Caco-2 (cell line): ENCODE measurements around the gene C1orf141. TPM values are rescaled to one million over a fixed set of nuclear protein-coding genes. Genes with fewer than 3 reads are reported as not detected.
"Not testable (repeated sequence)": the region's sequence is repeated elsewhere in the genome, so short reads cannot be mapped to it uniquely, and the experiment has no call there.

ENCODE experiments used
- BruUV-seq: library from RNA; stranded (reverse); fragments of 400-500 nt; replicated peaks from 2 replicates; lab custom pipeline; 2021; lab: Mats Ljungman, UMichigan
- CTCF ChIA-PET: fragments of 300-600 bp; sonication (Branson Sonifier 250); formaldehyde crosslinking; loops from one replicate; lab custom pipeline; 2022; ENCODE audit warnings: antibody characterized with exemption; lab: Charles Lee
- POLR2A ChIA-PET: fragments of 300-600 bp; sonication (Branson Sonifier 250); formaldehyde crosslinking; loops from one replicate; lab custom pipeline; 2022; ENCODE audit warnings: antibody characterized with exemption; lab: Charles Lee
- DNase-seq, 2 experiments: peaks; one replicate each; pipeline versions ENCODE4 v3.0.0 to v3.0.0-alpha.2; 2020 to 2022
- H3K27me3 ChIP-seq: replicated peaks from 2 replicates; pipeline ENCODE4 v1.6.0; 2011; ENCODE audit warnings: low read length; ENCODE audit not compliant: control insufficient read depth, insufficient read depth
- H3K36me3 ChIP-seq: 2 replicates; pipeline ENCODE4 v1.5.1; 2011; ENCODE audit warnings: low read length; ENCODE audit not compliant: control insufficient read depth, insufficient read depth
- H3K4me1 ChIP-seq: fragments of 250-450 bp; sonication (Bioruptor Pico); 2 replicates; pipeline ENCODE4 v1.5.1; 2020; ENCODE audit warnings: mild to moderate bottlenecking
- H3K4me3 ChIP-seq: 2 replicates; pipeline ENCODE4 v1.5.1; 2011; ENCODE audit warnings: low read depth, mild to moderate bottlenecking, control low read depth, low read length
- H3K9me3 ChIP-seq: fragments of 250-450 bp; sonication (Bioruptor Pico); 2 replicates; pipeline ENCODE4 v1.5.1; 2020; ENCODE audit warnings: mild to moderate bottlenecking, moderate library complexity
- H3K27ac Mint-ChIP-seq: one replicate; pipeline ENCODE4 v1.8.0; 2022; ENCODE audit warnings: mixed read lengths; ENCODE audit not compliant: unreplicated experiment
- H3K27me3 Mint-ChIP-seq: one replicate; pipeline ENCODE4 v1.8.0; 2022; ENCODE audit warnings: mixed read lengths; ENCODE audit not compliant: insufficient read depth, unreplicated experiment
- H3K36me3 Mint-ChIP-seq: one replicate; pipeline ENCODE4 v1.8.0; 2022; ENCODE audit warnings: mild to moderate bottlenecking, mixed read lengths; ENCODE audit not compliant: insufficient read depth, unreplicated experiment
- H3K4me1 Mint-ChIP-seq: one replicate; pipeline ENCODE4 v1.8.0; 2022; ENCODE audit warnings: low read depth, mixed read lengths; ENCODE audit not compliant: unreplicated experiment
- H3K4me3 Mint-ChIP-seq: one replicate; pipeline ENCODE4 v1.8.0; 2022; ENCODE audit warnings: mild to moderate bottlenecking, moderate library complexity, mixed read lengths; ENCODE audit not compliant: unreplicated experiment
- H3K9me3 Mint-ChIP-seq: one replicate; pipeline ENCODE4 v1.8.0; 2022; ENCODE audit warnings: mixed read lengths; ENCODE audit not compliant: unreplicated experiment
- CTCF ChIP-seq, 2 experiments: fragments of 200-600 bp in 1 of 2; IDR thresholded peaks; 1 replicate in 1 of 2; 2 replicates in 1 of 2; pipeline versions ENCODE4 v1.5.1 to v1.8.0; 2011 to 2022; ENCODE audit warnings: antibody characterized with exemption in 1 of 2, control low read depth in 1 of 2, inconsistent platforms in 1 of 2, low read depth in 1 of 2, low read length in 1 of 2, mild to moderate bottlenecking in 1 of 2, moderate library complexity in 1 of 2; ENCODE audit not compliant: insufficient read depth in 1 of 2, severe bottlenecking in 1 of 2, unreplicated experiment in 1 of 2
- intact Hi-C: fragments of 100-400 bp; cut with micrococcal nuclease; formaldehyde crosslinking; loops from one replicate; pipeline ENCODE4 v1.10.0; 2022; ENCODE audit not compliant: unreplicated experiment
- total RNA-seq: library from RNA; stranded (reverse); gene quantifications from 2 replicates; pipeline ENCODE4 v1.2.3, GENCODE V29; 2022

The C1orf141 gene
- total RNA-seq, 1 experiment from 2014 or later: not detected

GRCh38 chr1:67072749-67073148, 62.0 kb downstream of the C1orf141 start:
- Mint-ChIP-seq H3K36me3 (no peaks in the 10 kb centered on the region), H3K9me3 (peaks cover 31% of the 10 kb centered on the region), H3K27me3 (no peaks in the 10 kb centered on the region), H3K4me3 (no peak overlapping the region), H3K4me1 (no peaks in the 10 kb centered on the region), H3K27ac (no peak overlapping the region)
- Histone ChIP-seq H3K36me3 (no peaks in the 10 kb centered on the region), H3K4me1 (no peaks in the 10 kb centered on the region), H3K4me3 (no peak overlapping the region), H3K27me3 (no peaks in the 10 kb centered on the region), H3K9me3 (no peaks in the 10 kb centered on the region; the same call in 1 of the 2 replicates)
- no peak for TF ChIP-seq CTCF (IDR thresholded peaks at IDR 0.05; ENCODE audit: insufficient read depth in 1 of 2, low read depth in 1 of 2, low read length in 1 of 2, severe bottlenecking in 1 of 2, unreplicated experiment in 1 of 2)
- ChIA-PET POLR2A (no interaction called here), CTCF (no interaction called here)
- intact Hi-C loops: no loop called here
- no TSS peak for BruUV-seq
- DNase-seq: no peak

GRCh38 chr1:67067655-67068054, 67.1 kb downstream of the C1orf141 start:
- CTCF ChIA-PET, H3K4me1 Mint-ChIP-seq, DNase-seq, POLR2A ChIA-PET, BruUV-seq, H3K36me3 ChIP-seq, H3K27me3 Mint-ChIP-seq, H3K4me3 ChIP-seq, H3K36me3 Mint-ChIP-seq, H3K27me3 ChIP-seq, H3K4me1 ChIP-seq, intact Hi-C loops, H3K9me3 ChIP-seq, H3K27ac Mint-ChIP-seq, H3K4me3 Mint-ChIP-seq: not testable (repeated sequence)
- peaks cover 41% of the 10 kb centered on the region for H3K9me3 Mint-ChIP-seq

GRCh38 chr1:67062412-67062811, 72.4 kb downstream of the C1orf141 start:
- intact Hi-C loops: no loop called here
- Histone ChIP-seq H3K4me1 (no peaks in the 10 kb centered on the region), H3K9me3 (no peaks in the 10 kb centered on the region; the same call in 1 of the 2 replicates), H3K27me3 (no peaks in the 10 kb centered on the region), H3K4me3 (no peak overlapping the region), H3K36me3 (no peaks in the 10 kb centered on the region)
- no TSS peak for BruUV-seq
- Mint-ChIP-seq H3K4me1 (peaks cover 7% of the 10 kb centered on the region), H3K36me3 (no peaks in the 10 kb centered on the region), H3K27ac (no peak overlapping the region), H3K9me3 (peaks cover 24% of the 10 kb centered on the region), H3K27me3 (peaks cover 6% of the 10 kb centered on the region), H3K4me3 (no peak overlapping the region)
- ChIA-PET POLR2A (no interaction called here), CTCF (no interaction called here)
- no peak for TF ChIP-seq CTCF (IDR thresholded peaks at IDR 0.05; ENCODE audit: insufficient read depth in 1 of 2, low read depth in 1 of 2, low read length in 1 of 2, severe bottlenecking in 1 of 2, unreplicated experiment in 1 of 2)
- DNase-seq: no peak

GRCh38 chr1:67061266-67061665, 73.5 kb downstream of the C1orf141 start:
- Histone ChIP-seq H3K36me3 (no peaks in the 10 kb centered on the region), H3K9me3 (no peaks in the 10 kb centered on the region), H3K4me1 (no peaks in the 10 kb centered on the region), H3K4me3 (no peak overlapping the region), H3K27me3 (no peaks in the 10 kb centered on the region)
- CTCF ChIA-PET: no interaction called here
- intact Hi-C loops: no loop called here
- Mint-ChIP-seq H3K27me3 (peaks cover 6% of the 10 kb centered on the region), H3K4me1 (peaks cover 7% of the 10 kb centered on the region), H3K36me3 (no peaks in the 10 kb centered on the region), H3K4me3 (no peak overlapping the region), H3K27ac (no peak overlapping the region), H3K9me3 (peaks cover 16% of the 10 kb centered on the region)
- POLR2A ChIA-PET: no interaction called here
- no TSS peak for BruUV-seq
- DNase-seq: no peak
- no peak for TF ChIP-seq CTCF (IDR thresholded peaks at IDR 0.05; ENCODE audit: insufficient read depth in 1 of 2, low read depth in 1 of 2, low read length in 1 of 2, severe bottlenecking in 1 of 2, unreplicated experiment in 1 of 2)
